MG63 (cell line): Measurements from ENCODE around the gene ELL. TPM values are rescaled to one million over a fixed set of nuclear protein-coding genes. Genes with fewer than 3 reads are reported as not detected.
A peak's percentile ranks its signal among the peaks of the same experiment; 100 is the strongest.

Source experiments
- DNase-seq: peaks from one replicate; pipeline ENCODE4 v3.0.0-alpha.2; 2020
- H3K27me3 ChIP-seq: fragments of 250-450 bp; sonication (Bioruptor Pico); 2 replicates; pipeline ENCODE4 v1.5.1; 2020; ENCODE audit warnings: mild to moderate bottlenecking, moderate library complexity
- H3K36me3 ChIP-seq: fragments of 250-450 bp; sonication (Bioruptor Pico); 2 replicates; pipeline ENCODE4 v1.5.1; 2020; ENCODE audit warnings: mild to moderate bottlenecking, moderate library complexity
- H3K4me3 ChIP-seq: fragments of 250-450 bp; sonication (Bioruptor Pico); 2 replicates; pipeline ENCODE4 v1.5.1; 2020; ENCODE audit warnings: mild to moderate bottlenecking, moderate library complexity
- H3K9me3 ChIP-seq: fragments of 250-450 bp; sonication (Bioruptor Pico); 2 replicates; pipeline ENCODE4 v1.5.1; 2020; ENCODE audit warnings: mild to moderate bottlenecking, moderate library complexity
- total RNA-seq: library from RNA; depleted of rRNA; stranded (reverse); fragments of >200 nt; shearing (Covaris generic); gene quantifications from 2 replicates; pipeline ENCODE4 v1.2.3, GENCODE V29; 2014; ENCODE audit warnings: low replicate concordance

The ELL gene
- total RNA-seq, 1 experiment from 2014 or later = 22.1 TPM

DNA sequence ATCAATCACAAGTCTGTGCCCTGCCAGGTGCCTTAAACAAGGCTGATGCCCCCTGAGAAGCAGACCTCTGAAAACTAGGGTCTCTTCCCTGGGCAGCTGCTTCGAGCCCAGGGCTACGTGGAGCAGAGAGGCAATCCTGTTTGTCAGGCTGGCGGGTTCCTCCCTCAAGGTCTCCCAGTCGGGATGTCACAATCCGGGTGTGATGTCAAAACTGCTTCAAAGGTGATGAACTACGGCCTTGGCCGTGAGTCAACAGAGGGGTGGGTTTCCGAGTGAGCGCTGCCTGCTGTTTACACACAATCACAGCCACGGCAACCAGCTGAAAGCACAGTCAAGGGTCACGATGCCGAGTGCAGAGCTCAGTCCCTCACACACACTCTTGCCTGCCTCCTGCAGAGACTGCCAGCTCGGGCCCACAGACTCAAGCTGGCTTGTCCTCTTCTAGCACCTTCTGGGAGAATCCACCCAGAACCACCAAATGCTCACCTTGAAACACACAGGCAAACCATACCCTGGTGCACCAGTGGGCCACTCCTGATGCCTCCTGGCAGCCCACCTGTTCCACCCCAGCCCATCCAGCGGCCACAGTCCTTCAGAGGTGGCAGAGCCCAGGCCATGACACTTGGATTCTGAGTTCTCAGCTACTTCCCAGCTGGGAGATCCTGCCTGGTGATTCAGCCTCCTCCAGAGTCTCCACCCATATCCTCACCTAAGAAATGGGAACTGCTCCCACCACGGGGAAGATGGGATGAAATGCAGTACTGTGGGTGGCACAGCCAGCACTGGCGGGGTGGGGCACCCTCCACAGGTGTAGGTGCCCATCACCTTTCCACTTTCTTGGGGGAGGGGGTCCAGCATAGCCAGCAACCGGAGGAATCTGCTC, 6.8 kb downstream of the ELL start:
- Histone ChIP-seq H3K4me3 (no peak overlapping the region), H3K27me3 (no peaks in the 10 kb centered on the region), H3K36me3 (peaks cover 17% of the 10 kb centered on the region), H3K9me3 (no peaks in the 10 kb centered on the region)
- no peak for DNase-seq

DNA sequence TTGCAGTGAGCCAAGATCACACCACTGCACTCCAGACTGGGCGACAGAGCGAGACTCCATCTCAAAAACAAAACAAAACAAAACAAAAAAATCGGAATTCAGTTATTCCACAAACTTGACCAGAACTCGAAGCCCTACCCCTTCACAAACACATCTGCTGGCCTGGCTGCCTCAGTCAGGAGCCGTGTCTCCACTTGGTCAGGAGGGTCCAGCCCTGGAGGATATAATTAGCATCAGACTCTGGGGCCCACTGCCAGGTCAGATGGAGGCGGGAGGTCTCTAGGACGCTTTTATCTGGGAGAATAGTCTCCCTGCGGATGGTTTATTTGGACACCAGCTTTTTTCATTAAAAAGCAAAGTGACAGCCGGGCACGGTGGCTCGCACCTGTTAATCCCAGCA, 8.0 kb downstream of the ELL start:
- Histone ChIP-seq H3K9me3 (no peaks in the 10 kb centered on the region), H3K27me3 (no peaks in the 10 kb centered on the region), H3K4me3 (no peak overlapping the region), H3K36me3 (peaks cover 17% of the 10 kb centered on the region)
- no peak for DNase-seq

DNA sequence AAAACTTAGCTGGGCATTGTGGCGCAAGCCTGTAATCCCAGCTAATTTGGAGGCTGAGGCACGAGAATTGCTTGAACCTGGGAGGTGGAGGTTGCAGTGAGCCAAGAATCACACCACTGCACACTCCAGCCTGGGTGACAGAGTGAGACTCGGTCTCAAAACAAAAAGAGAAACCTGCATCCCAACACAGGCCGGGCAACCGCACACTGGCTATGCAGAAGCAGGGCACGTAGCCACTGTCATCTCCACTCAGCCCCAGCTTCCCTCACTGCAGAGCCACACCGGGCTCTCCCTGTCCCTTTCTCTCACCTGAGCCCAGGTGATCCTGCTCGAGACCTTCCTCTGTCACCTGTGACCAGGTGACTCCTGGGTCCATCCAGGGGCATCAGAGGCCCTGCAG, 11.7 kb downstream of the ELL start:
- Histone ChIP-seq H3K36me3 (peaks cover 11% of the 10 kb centered on the region), H3K27me3 (no peaks in the 10 kb centered on the region), H3K9me3 (no peaks in the 10 kb centered on the region), H3K4me3 (no peak overlapping the region)
- no peak for DNase-seq

DNA sequence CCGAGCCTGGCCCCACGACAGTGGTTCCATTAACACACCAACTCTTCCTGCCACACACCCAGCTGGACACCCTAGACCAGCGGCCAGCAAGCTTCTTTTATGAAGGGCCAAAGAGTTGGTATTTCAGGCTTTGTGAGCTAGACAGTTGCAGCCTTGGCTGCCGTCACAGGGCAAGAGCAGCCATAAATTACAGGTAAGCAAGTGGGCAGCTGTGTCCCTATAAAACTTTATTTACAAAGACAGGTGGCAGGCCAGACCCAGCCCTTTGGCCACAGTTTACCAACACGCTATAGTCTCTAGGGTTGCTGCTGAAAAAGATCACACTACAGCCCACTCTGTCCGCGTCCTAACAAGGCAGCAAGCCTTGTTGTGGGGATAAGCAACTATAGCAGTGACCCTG, 13.3 kb downstream of the ELL start:
- DNase-seq = no peak
- H3K36me3 ChIP-seq = peaks cover 14% of the 10 kb centered on the region
- H3K4me3 ChIP-seq = no peak overlapping the region
- no peaks in the 10 kb centered on the region for H3K27me3 ChIP-seq
- H3K9me3 ChIP-seq = no peaks in the 10 kb centered on the region

DNA sequence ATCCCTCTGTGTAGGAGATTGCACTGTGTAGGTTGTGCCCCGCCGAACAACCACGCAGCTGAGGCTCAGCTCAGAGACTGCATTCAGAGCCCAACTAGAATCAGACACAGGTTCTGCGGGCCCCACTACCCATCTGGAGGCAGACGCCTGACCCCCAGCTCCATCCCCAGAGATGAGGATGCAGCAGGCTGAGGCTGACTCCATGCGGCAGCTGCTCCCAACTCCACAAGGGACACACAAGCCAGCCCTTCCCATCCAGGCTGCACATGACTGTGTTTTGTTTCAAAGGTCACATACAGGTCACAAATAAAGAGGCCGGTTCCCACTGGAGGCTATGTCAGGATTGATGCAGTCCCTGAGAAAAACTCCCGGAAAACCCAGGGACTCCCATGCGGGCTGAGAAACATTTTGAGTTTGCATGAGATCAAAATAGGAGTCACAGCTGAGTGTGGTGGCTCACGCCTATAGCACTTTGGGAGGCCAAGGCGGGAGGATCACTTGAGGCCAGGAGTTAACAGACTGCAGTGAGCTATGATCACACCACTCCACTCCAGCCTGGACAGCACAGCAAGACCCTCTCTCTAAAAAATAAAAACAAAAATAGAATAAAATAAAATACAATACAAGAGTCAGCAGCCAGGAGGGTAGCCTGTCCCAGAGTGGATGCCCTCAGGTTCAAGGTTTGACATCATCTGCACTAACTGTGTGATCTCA, 14.0 kb downstream of the ELL start:
- no peaks in the 10 kb centered on the region for H3K27me3 ChIP-seq
- no peak for DNase-seq
- peaks cover 14% of the 10 kb centered on the region for H3K36me3 ChIP-seq
- H3K9me3 ChIP-seq = no peaks in the 10 kb centered on the region
- no peak overlapping the region for H3K4me3 ChIP-seq

DNA sequence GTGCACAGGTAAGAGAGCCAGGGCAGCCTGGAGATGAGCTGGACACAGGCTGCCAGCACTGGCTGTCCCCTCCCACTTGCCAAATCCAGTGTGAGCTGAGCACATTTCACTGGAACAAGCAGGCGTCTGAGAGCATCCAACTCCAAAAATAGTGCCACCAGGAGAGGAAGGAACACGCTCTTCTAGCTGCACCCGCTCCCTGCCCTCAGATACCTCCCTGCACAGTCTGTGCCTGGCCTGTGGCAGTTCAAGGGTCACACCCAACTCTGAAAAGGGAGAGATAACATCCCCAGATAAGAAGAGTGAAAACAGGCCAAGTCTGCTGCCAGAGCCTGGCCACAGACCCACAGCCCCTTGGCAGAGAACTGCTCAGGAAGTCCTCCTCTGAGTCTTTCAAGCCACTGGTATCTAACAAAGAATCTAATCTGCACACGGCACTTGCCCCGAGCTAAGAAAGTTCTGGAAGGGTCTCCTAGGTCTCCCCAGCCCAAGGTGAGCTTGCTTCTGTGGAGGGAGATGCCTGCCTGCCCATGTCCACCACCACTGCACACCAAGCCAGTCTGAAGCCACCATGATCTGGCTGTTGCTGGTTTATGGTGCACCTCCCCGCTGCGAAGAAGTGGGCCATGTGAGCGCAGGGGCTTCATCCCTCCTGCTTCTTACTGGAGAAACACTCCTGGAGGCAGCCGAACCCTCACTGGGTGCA, 14.7 kb downstream of the ELL start:
- Histone ChIP-seq H3K4me3 (no peak overlapping the region), H3K27me3 (no peaks in the 10 kb centered on the region), H3K9me3 (no peaks in the 10 kb centered on the region), H3K36me3 (peaks cover 13% of the 10 kb centered on the region)
- DNase-seq = peak; percentile 43

DNA sequence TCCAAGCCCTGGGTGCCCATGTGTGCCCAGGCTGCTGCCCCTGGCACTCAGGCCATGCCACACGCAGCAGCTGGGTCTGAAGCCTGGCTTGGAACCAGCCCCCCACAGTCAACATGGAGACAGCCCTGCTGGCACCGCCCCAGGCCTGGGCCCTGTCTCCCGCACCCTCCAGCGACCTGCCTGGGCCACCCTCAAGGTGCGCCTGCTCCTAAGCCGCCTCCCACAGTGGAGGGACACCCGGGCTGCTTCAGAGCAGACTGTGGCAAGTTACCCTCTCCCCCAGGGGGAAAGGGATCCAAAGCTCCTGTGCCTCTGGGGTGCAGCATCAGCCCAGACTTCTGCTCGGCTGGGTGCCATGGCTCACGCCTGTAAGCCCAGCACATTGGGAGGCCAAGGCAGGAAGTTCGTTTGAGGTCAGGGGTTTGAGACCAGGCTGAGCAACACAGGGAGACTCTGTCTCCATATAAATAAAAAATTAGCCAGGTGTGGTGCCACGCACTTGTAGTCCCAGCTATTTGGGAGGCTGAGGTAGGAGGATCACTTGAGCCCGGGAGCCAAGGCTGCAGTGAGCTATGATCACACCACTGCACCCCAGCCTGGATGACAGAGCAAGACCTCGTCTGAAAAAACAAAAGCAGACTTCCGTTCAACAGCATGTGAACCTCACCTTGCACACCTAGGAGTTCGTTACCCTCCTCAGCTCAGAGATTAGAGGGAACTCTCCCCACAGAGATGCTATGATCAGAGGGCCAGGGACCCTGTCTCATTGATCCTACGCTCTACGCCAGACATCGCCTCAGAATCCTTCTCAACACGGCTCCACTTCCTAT, 15.6 kb downstream of the ELL start:
- peaks cover 9% of the 10 kb centered on the region for H3K36me3 ChIP-seq
- H3K4me3 ChIP-seq = no peak overlapping the region
- H3K27me3 ChIP-seq = no peaks in the 10 kb centered on the region
- peak; percentile 40 for DNase-seq
- no peaks in the 10 kb centered on the region for H3K9me3 ChIP-seq

DNA sequence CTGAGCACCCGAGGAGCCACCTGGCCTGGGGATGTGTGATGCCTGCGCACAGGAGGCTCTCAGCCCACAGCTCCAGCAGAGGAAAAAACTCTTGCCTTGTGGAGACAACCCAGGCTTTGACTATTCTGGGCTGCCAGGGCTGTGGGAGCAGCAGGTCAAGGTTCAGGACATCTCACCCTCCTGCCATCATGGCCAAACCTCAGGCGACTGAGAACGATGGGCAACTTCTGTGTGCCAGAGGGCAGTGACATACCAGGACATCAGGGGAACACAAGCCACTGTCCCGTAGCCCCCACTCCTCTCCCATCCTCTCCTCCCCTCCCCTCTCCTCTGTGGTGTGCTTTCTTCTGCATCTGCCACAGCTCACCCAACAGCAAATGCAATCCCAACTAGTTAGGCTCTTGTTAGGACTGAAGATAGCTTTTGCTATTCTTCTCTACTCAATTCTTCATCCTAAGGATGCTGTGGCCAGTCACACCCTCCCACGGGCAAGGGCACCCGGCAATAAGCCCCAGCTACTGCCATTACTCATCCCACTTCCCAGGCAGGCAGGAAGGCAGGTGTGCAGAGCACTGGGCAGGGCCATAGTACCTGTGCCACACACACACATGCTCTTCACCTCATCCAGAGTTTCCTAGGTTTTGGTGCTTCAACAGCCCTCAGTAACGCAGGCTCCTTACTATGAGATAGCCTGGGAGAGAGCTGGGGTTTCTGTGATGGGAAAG, 16.8 kb downstream of the ELL start:
- no peak for DNase-seq
- Histone ChIP-seq H3K9me3 (no peaks in the 10 kb centered on the region), H3K36me3 (peaks cover 9% of the 10 kb centered on the region), H3K4me3 (no peak overlapping the region), H3K27me3 (no peaks in the 10 kb centered on the region)

DNA sequence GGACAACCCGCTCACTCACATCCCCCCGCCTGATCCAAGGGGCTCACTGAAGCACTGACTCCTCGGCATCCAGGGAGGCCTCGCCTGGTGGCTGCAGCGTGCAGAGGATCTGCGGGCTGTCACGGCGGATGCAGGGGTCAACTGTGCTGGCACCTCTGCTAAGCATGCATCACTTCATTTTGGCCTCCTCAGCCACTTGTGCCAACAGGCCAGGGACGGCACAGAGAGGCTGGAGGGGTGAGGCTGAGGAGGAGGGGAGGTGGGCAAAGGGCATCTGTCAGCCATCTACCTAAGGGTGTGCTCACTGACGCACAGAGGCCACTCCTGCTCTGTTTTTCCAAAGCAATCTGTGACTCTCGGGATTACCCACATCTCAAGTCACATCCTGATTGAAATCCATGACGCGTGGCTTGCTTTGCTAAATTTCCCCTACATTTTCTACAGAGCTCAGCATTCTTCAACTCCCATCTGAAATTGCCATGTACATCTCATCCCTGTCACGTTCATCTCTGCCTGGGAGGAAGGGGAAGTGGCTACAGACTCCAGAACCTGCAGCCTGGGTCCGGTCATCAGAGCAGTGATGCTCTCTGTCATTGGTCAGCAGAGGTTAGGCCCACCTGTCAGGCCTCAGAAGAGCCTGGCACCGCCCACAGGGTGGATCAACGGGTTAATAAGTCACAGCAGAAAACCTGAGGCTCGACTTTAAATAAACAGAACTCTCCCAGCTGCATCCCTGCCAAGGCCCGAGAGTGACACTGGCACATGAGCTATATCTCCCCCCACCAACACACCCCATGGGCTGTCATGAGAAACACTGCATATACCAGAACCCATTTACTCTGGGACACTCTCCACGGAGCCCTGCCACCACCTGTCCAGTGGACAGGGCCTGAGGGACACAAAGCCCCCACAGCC, 17.6 kb downstream of the ELL start:
- Histone ChIP-seq H3K9me3 (no peaks in the 10 kb centered on the region), H3K27me3 (no peaks in the 10 kb centered on the region), H3K4me3 (no peak overlapping the region), H3K36me3 (peaks cover 9% of the 10 kb centered on the region)
- DNase-seq = no peak

DNA sequence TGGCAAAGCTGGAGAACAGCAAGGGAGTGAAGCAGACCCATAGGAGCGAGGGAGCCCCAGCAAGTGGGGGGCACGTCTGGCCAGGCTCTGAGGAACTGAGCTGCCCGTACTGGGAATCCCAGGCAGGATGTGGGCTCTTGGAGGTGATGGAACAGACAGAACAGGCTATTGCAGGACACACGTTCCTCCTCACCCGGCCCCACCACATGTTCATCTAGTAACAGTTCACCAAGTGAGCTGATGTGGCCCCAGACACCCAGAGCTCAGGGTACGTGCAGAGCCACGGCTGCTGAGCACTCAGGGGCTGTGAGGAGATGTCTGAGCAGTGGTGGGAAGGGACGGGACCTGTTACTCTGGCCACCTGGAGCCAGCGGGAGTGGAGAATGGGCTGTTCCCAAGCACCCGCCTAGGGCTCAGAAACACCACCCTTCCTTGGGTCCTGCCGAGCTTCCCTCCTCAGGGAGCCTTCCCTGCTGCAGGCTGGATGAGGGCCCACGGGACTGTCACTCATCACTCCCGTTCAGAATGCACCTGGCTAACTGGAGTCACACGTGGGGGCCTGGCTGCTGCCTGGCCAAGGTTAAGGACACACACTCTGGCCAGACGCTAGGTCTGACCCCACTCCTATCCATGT, 18.4 kb downstream of the ELL start:
- Histone ChIP-seq H3K27me3 (no peaks in the 10 kb centered on the region), H3K4me3 (no peak overlapping the region), H3K36me3 (peaks cover 9% of the 10 kb centered on the region), H3K9me3 (no peaks in the 10 kb centered on the region)
- no peak for DNase-seq

DNA sequence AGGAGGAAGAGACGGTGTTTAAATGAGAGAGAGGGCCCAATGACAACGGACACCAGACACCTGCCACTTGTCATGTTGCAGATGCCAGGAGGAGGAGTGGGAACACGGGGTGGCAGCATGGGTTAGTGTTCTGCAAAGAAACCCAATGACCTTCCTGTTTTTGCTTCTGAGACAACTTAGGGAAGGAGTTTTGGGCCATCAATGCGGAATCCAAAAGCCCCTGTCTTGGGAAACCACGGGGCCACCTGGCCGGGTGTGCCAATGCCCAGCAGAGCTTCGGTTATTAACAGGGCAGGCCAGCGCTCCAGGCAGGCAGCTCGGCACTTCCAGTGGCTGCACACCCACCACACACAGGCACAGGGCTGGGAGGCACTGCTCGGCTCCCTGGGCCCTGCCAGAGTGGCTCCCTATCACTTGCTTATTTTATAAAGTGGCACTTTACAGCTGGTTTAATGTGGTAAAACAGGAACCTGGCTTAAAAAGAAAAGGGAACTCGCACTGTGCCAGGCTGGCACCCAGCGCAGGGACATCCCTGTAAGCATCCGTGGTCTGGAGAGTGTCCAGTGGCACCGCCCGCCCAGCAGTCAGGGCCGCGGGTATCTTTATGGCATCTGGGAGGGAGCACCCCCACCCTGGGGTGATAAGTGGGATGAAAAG, 19.1 kb downstream of the ELL start:
- Histone ChIP-seq H3K27me3 (no peaks in the 10 kb centered on the region), H3K36me3 (peaks cover 5% of the 10 kb centered on the region), H3K4me3 (no peak overlapping the region), H3K9me3 (no peaks in the 10 kb centered on the region)
- DNase-seq = no peak

DNA sequence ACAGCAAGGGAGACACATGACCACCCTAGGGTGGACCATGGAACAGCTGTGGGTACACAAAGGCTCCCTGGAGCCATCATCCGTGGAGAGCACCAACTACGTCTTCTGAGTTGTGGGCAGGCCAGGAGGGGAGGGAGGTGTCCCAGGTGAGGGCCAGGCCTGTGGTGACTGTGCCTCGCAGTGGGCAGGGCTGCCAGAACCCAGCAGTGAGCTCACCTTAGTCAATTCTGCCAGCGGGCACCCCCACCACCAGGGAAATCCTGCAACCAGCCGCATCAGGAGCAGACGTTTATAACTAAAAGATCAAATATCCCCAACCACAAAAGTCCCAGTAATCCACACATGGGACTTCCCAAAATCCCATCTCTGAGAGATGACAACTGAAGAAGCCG, 19.6 kb downstream of the ELL start:
- DNase-seq = no peak
- Histone ChIP-seq H3K9me3 (no peaks in the 10 kb centered on the region), H3K36me3 (peaks cover 4% of the 10 kb centered on the region; the same call in 1 of the 2 replicates), H3K27me3 (no peaks in the 10 kb centered on the region), H3K4me3 (no peak overlapping the region)

DNA sequence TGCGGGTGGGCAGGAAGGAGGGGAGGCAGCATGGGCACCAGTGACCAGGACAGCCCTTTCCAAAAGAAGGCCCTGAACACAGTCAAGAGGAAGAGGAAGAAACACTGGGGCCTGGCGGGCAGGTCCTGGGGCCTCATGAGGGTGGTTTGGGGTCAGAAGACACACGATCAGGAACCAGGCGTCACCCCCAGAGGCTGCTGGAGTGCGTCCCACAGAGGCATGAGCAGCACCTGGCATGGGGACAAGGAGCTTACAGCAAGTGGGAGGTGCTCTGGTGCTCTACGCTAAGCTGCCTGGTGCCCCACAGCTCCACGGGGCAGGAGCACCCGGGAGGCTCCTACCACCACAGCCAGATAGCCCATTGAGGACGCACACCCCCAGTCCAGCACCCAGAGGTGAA, 20.0 kb downstream of the ELL start:
- Histone ChIP-seq H3K4me3 (no peak overlapping the region), H3K9me3 (no peaks in the 10 kb centered on the region)
- DNase-seq = no peak

DNA sequence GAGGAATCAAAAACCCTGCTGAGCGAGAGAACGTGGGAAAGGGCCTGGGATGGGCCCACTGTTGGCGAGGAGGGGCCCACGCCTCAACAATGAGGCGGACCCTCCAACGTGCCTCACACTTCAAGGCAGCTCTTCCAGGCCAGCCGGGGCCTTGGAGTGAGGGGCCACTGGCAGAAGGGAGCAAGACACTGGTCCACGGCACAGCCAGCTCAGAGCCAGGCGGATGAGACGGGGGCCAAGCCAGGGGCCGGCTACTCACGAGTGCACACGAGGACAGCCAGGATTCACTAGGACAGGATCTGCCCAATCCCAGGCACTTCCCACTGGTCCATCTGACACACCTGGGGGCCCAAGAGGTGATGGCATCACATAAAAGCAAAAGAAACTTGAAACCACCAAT, 20.5 kb downstream of the ELL start:
- no peaks in the 10 kb centered on the region for H3K27me3 ChIP-seq
- DNase-seq = no peak
- H3K9me3 ChIP-seq = no peaks in the 10 kb centered on the region
- H3K36me3 ChIP-seq = peaks cover 4% of the 10 kb centered on the region; the same call in 1 of the 2 replicates
- H3K4me3 ChIP-seq = no peak overlapping the region

More for the DNA sequence above, 20.0 kb downstream of the ELL start:
- Histone ChIP-seq H3K36me3 (peaks cover 4% of the 10 kb centered on the region; the same call in 1 of the 2 replicates), H3K27me3 (no peaks in the 10 kb centered on the region)
